ENCODE results near the gene CDK7. TPM values are rescaled to one million over a fixed set of nuclear protein-coding genes. Genes with fewer than 3 reads are reported as not detected.

The CDK7 gene
- total and polyA plus RNA-seq, 9 of the 15 experiments (the other 6 are each of a cell fraction or from before 2014, with no cell fraction given), result 41.7 to 143 (median 65.3) TPM

GRCh38 chr5:69189162-69190086 lies 45.3 kb upstream of the CDK7 start, which contains the start of gene CENPH (continued):
- TF ChIP-seq, protein P1, sequence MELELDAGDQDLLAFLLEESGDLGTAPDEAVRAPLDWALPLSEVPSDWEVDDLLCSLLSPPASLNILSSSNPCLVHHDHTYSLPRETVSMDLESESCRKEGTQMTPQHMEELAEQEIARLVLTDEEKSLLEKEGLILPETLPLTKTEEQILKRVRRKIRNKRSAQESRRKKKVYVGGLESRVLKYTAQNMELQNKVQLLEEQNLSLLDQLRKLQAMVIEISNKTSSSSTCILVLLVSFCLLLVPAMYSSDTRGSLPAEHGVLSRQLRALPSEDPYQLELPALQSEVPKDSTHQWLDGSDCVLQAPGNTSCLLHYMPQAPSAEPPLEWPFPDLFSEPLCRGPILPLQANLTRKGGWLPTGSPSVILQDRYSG (tag; conservative IDR thresholded peaks at IDR 0.05; ENCODE audit: low read depth), result 0 out of 2 replicates have a peak, but pooled peaks have one; percentile 39
- TF ChIP-seq HMGN3 (IDR thresholded peaks at IDR 0.05; ENCODE audit: borderline replicate concordance, extremely low read depth, insufficient read length, low read depth, low read length), result peak; percentile 52
- TF ChIP-seq ZNF431 (CRISPR knock-in tag; IDR thresholded peaks at IDR 0.05), result peak; percentile 26; the same call in 1 of the 2 replicates
- TF ChIP-seq MTA3 (IDR thresholded peaks at IDR 0.05; ENCODE audit: borderline replicate concordance), result peak; percentile 57
- peak; percentile 89 for TF ChIP-seq RBBP5 (IDR thresholded peaks at IDR 0.05; ENCODE audit: borderline replicate concordance, insufficient read depth, low read length, poor library complexity, severe bottlenecking)
- TF ChIP-seq, protein P2, sequence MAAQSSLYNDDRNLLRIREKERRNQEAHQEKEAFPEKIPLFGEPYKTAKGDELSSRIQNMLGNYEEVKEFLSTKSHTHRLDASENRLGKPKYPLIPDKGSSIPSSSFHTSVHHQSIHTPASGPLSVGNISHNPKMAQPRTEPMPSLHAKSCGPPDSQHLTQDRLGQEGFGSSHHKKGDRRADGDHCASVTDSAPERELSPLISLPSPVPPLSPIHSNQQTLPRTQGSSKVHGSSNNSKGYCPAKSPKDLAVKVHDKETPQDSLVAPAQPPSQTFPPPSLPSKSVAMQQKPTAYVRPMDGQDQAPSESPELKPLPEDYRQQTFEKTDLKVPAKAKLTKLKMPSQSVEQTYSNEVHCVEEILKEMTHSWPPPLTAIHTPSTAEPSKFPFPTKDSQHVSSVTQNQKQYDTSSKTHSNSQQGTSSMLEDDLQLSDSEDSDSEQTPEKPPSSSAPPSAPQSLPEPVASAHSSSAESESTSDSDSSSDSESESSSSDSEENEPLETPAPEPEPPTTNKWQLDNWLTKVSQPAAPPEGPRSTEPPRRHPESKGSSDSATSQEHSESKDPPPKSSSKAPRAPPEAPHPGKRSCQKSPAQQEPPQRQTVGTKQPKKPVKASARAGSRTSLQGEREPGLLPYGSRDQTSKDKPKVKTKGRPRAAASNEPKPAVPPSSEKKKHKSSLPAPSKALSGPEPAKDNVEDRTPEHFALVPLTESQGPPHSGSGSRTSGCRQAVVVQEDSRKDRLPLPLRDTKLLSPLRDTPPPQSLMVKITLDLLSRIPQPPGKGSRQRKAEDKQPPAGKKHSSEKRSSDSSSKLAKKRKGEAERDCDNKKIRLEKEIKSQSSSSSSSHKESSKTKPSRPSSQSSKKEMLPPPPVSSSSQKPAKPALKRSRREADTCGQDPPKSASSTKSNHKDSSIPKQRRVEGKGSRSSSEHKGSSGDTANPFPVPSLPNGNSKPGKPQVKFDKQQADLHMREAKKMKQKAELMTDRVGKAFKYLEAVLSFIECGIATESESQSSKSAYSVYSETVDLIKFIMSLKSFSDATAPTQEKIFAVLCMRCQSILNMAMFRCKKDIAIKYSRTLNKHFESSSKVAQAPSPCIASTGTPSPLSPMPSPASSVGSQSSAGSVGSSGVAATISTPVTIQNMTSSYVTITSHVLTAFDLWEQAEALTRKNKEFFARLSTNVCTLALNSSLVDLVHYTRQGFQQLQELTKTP (IDR thresholded peaks at IDR 0.05; ENCODE audit: low read depth in 1 of 2, partially characterized antibody in 2 of 2), result peak in 1 of 2 experiments; percentile 23
- TF ChIP-seq ZNF592 (IDR thresholded peaks at IDR 0.05), result peak; percentile 66; the same call in 1 of the 2 replicates
- 0 out of 2 replicates have a peak, but pooled peaks have one; percentile 40 for TF ChIP-seq MEF2D (tag; conservative IDR thresholded peaks at IDR 0.05; ENCODE audit: low read depth)
- TF ChIP-seq KLF1 (tag; IDR thresholded peaks at IDR 0.05), result peak; percentile 34; the same call in 1 of the 2 replicates
- TF ChIP-seq, protein P3, sequence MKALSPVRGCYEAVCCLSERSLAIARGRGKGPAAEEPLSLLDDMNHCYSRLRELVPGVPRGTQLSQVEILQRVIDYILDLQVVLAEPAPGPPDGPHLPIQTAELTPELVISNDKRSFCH (CRISPR knock-in tag; IDR thresholded peaks at IDR 0.05), result no peak
- TF ChIP-seq, protein P3 (tag; IDR thresholded peaks at IDR 0.05), result peak; percentile 74; the same call in 1 of the 2 replicates
- TF ChIP-seq TOE1 (IDR thresholded peaks at IDR 0.05; ENCODE audit: borderline replicate concordance), result peak; percentile 14; the same call in 1 of the 2 replicates
- 0 out of 2 replicates have a peak, but pooled peaks have one; percentile 23 for TF ChIP-seq TOE1 (CRISPR knock-in tag; IDR thresholded peaks at IDR 0.05; ENCODE audit: borderline replicate concordance, low read depth)
- peak; percentile 94 for TF ChIP-seq SP1 (CRISPR knock-in tag; IDR thresholded peaks at IDR 0.05)
- TF ChIP-seq NFRKB (IDR thresholded peaks at IDR 0.05; ENCODE audit: low read depth), result 0 out of 2 replicates have a peak, but pooled peaks have one; percentile 68

Data from K562 (cell line).